ENCODE data around the gene ADAT1. TPM values are rescaled to one million over a fixed set of nuclear protein-coding genes. Genes with fewer than 3 reads are reported as not detected.

Gene ADAT1
- total RNA-seq, 3 donors from 2014 or later: 30.1 to 74.9 (median 62.3) TPM

- intact Hi-C loops (cut with DNase I; ENCODE audit: low total_unique reads): no loop called here
- no peak overlapping the region for H3K4me3 ChIP-seq
- no peaks in the 10 kb centered on the region for H3K4me1 ChIP-seq
- DNase-seq (ENCODE audit: low spot score in 2 of 2): no peak
- H3K36me3 ChIP-seq: no peaks in the 10 kb centered on the region
- no peak for TF ChIP-seq CTCF (IDR thresholded peaks at IDR 0.05)
- TF ChIP-seq POLR2AphosphoS5 (IDR thresholded peaks at IDR 0.05): no peak
- no peak for TF ChIP-seq POLR2A (IDR thresholded peaks at IDR 0.05)
- no peaks in the 10 kb centered on the region for H3K9me3 ChIP-seq
- H3K27me3 ChIP-seq: no peaks in the 10 kb centered on the region
- H3K27ac ChIP-seq: no peak overlapping the region
Measured at GRCh38 chr16:75578212-75578611, 44.9 kb downstream of the ADAT1 start.

- intact Hi-C loops (cut with DNase I; ENCODE audit: low total_unique reads): no loop called here
- Histone ChIP-seq H3K36me3 (peaks cover 6% of the 10 kb centered on the region), H3K27ac (no peak overlapping the region), H3K4me3 (no peak overlapping the region), H3K9me3 (no peaks in the 10 kb centered on the region), H3K27me3 (no peaks in the 10 kb centered on the region), H3K4me1 (no peaks in the 10 kb centered on the region)
- TF ChIP-seq POLR2A (IDR thresholded peaks at IDR 0.05) (no peak), POLR2AphosphoS5 (IDR thresholded peaks at IDR 0.05) (no peak), CTCF (IDR thresholded peaks at IDR 0.05) (no peak)
- DNase-seq (ENCODE audit: low spot score in 2 of 2): no peak
Measured at GRCh38 chr16:75576384-75576811, 46.7 kb downstream of the ADAT1 start.

- H3K4me1 ChIP-seq: no peaks in the 10 kb centered on the region
- no peak overlapping the region for H3K27ac ChIP-seq
- no peak for DNase-seq (ENCODE audit: low spot score in 2 of 2)
- H3K9me3 ChIP-seq: no peaks in the 10 kb centered on the region
- H3K27me3 ChIP-seq: no peaks in the 10 kb centered on the region
- intact Hi-C loops (cut with DNase I; ENCODE audit: low total_unique reads): no loop called here
- no peak overlapping the region for H3K4me3 ChIP-seq
- TF ChIP-seq CTCF (IDR thresholded peaks at IDR 0.05): no peak
- TF ChIP-seq POLR2AphosphoS5 (IDR thresholded peaks at IDR 0.05): no peak
- TF ChIP-seq POLR2A (IDR thresholded peaks at IDR 0.05): no peak
- peaks cover 6% of the 10 kb centered on the region for H3K36me3 ChIP-seq
Measured at GRCh38 chr16:75575958-75576357, 47.1 kb downstream of the ADAT1 start.

- H3K4me3 ChIP-seq: no peak overlapping the region
- H3K36me3 ChIP-seq: peaks cover 6% of the 10 kb centered on the region
- TF ChIP-seq POLR2A (IDR thresholded peaks at IDR 0.05): no peak
- TF ChIP-seq CTCF (IDR thresholded peaks at IDR 0.05): no peak
- TF ChIP-seq POLR2AphosphoS5 (IDR thresholded peaks at IDR 0.05): no peak
- H3K27ac ChIP-seq: no peak overlapping the region
- no peaks in the 10 kb centered on the region for H3K9me3 ChIP-seq
- intact Hi-C loops (cut with DNase I; ENCODE audit: low total_unique reads): no loop called here
- no peak for DNase-seq (ENCODE audit: low spot score in 2 of 2)
- H3K27me3 ChIP-seq: no peaks in the 10 kb centered on the region
- no peaks in the 10 kb centered on the region for H3K4me1 ChIP-seq
Measured at GRCh38 chr16:75573955-75574354, 49.1 kb downstream of the ADAT1 start.

- DNase-seq (ENCODE audit: low spot score in 2 of 2): no peak
- H3K27me3 ChIP-seq: no peaks in the 10 kb centered on the region
- H3K4me1 ChIP-seq: no peaks in the 10 kb centered on the region
- H3K9me3 ChIP-seq: no peaks in the 10 kb centered on the region
- TF ChIP-seq CTCF (IDR thresholded peaks at IDR 0.05): no peak
- no peak for TF ChIP-seq POLR2A (IDR thresholded peaks at IDR 0.05)
- no peak for TF ChIP-seq POLR2AphosphoS5 (IDR thresholded peaks at IDR 0.05)
- H3K27ac ChIP-seq: no peak overlapping the region
- H3K4me3 ChIP-seq: no peak overlapping the region
- peaks cover 6% of the 10 kb centered on the region for H3K36me3 ChIP-seq
- intact Hi-C loops (cut with DNase I; ENCODE audit: low total_unique reads): no loop called here
Measured at GRCh38 chr16:75572864-75573542, 50.1 kb downstream of the ADAT1 start.

Data from breast epithelium (tissue), 4 donors.